EL (cell line): ENCODE data around the gene SELENOP.

ENCODE experiments used
- DNase-seq: peaks from one replicate; pipeline ENCODE4 v3.0.0-alpha.2; 2016

Gene SELENOP

GRCh38 chr5:42798284-42799240 is 13.1 kb downstream of the SELENOP start:
- no peak for DNase-seq

- no peak for DNase-seq
Observed at GRCh38 chr5:42791151-42791550, 20.5 kb downstream of the SELENOP start.

GRCh38 chr5:42787845-42788244 is 23.8 kb downstream of the SELENOP start:
- DNase-seq: no peak

GRCh38 chr5:42787073-42787472 is 24.6 kb downstream of the SELENOP start:
- DNase-seq: no peak

- no peak for DNase-seq
Observed at GRCh38 chr5:42785756-42786155, 25.9 kb downstream of the SELENOP start.

GRCh38 chr5:42784132-42784531 is 27.6 kb downstream of the SELENOP start:
- peak; percentile 6 for DNase-seq

- DNase-seq: no peak
Observed at GRCh38 chr5:42781584-42781983, 30.1 kb downstream of the SELENOP start.

GRCh38 chr5:42779083-42779482 is 32.6 kb downstream of the SELENOP start:
- DNase-seq: no peak

- DNase-seq: no peak
Observed at GRCh38 chr5:42772265-42772993, 39.3 kb downstream of the SELENOP start.

GRCh38 chr5:42770003-42770402 is 41.7 kb downstream of the SELENOP start:
- no peak for DNase-seq

- DNase-seq: no peak
Observed at GRCh38 chr5:42768106-42768504, 43.6 kb downstream of the SELENOP start.

- peak; percentile 17 for DNase-seq
Observed at GRCh38 chr5:42767491-42768105, 44.1 kb downstream of the SELENOP start.

- DNase-seq: no peak
Observed at GRCh38 chr5:42761791-42762190, 49.9 kb downstream of the SELENOP start.

- DNase-seq: no peak
Observed at GRCh38 chr5:42760426-42760825, 51.3 kb downstream of the SELENOP start.

GRCh38 chr5:42759456-42759855 is 52.2 kb downstream of the SELENOP start:
- DNase-seq: no peak

- DNase-seq: peak; percentile 44
Observed at GRCh38 chr5:42756606-42757601, 54.8 kb downstream of the SELENOP start, which contains the start of gene CCDC152. Gene CCDC152, plus strand, starts transcription at chr5:42756818. Its CDS starts 2,304 bp downstream, at chr5:42759122.

GRCh38 chr5:42753099-42753498 is 58.6 kb downstream of the SELENOP start:
- DNase-seq: no peak

GRCh38 chr5:42751044-42751443 is 60.6 kb downstream of the SELENOP start:
- DNase-seq: no peak

- no peak for DNase-seq
Observed at GRCh38 chr5:42750507-42750906, 61.2 kb downstream of the SELENOP start.
